GM12878 (cell line): ENCODE measurements around the gene METTL8. TPM values are rescaled to one million over a fixed set of nuclear protein-coding genes. Genes with fewer than 3 reads are reported as not detected.

ENCODE experiments used
- ATAC-seq: fragments of 200-7000 bp; cut with Tn5 transposase; 3 replicates; pipeline ENCODE4 v1.9.1; 2020; ENCODE audit warnings: mild to moderate bottlenecking, moderate library complexity
- BruUV-seq: library from RNA; stranded (reverse); fragments of 400-500 nt; replicated peaks from 2 replicates; lab custom pipeline; 2021; lab: Mats Ljungman, UMichigan
- CTCF ChIA-PET: fragments of 300-600 bp; sonication (Branson Sonifier 250); formaldehyde crosslinking; extraction: SDS; loops from one replicate; lab custom pipeline; 2021; ENCODE audit warnings: inconsistent platforms; lab: Yijun Ruan, JAX
- POLR2A ChIA-PET: fragments of 350-600 bp; formaldehyde crosslinking; extraction: SDS; loops from one replicate; lab custom pipeline; 2021; ENCODE audit warnings: inconsistent platforms; lab: Charles Lee
- RAD21 ChIA-PET: fragments of 300-600 bp; sonication (Branson Sonifier 250); formaldehyde crosslinking; loops from one replicate; lab custom pipeline; 2023; ENCODE audit warnings: antibody characterized with exemption; ENCODE audit not compliant: unreplicated experiment; lab: Charles Lee
- SMC1A ChIA-PET: fragments of 300-600 bp; sonication (Branson Sonifier 250); formaldehyde crosslinking; loops from one replicate; lab custom pipeline; 2023; ENCODE audit not compliant: unreplicated experiment, uncharacterized antibody; lab: Charles Lee
- DNase-seq: peaks from one replicate; pipeline ENCODE4 v3.0.0-alpha.2; 2011; ENCODE audit warnings: low read depth, low spot score
- FAIRE-seq: peaks from 3 replicates; lab custom pipeline; 2011; peaks lifted over from hg19 to GRCh38; lab: Jason Lieb, UNC
- H2AFZ ChIP-seq: 2 replicates; pipeline ENCODE4 v1.6.0; 2011; ENCODE audit warnings: low read depth, low read length, control low read depth; ENCODE audit not compliant: control insufficient read depth
- H3K27ac ChIP-seq: 2 replicates; pipeline ENCODE4 v1.5.1; 2011; ENCODE audit warnings: control low read depth; ENCODE audit not compliant: control insufficient read depth, insufficient read depth
- H3K27me3 ChIP-seq, 2 experiments: replicated peaks in 1 of 2; 2 replicates each; pipeline versions ENCODE4 v1.6.0 to v1.6.1; 2011; ENCODE audit warnings: low read length in 1 of 2; ENCODE audit not compliant: control insufficient read depth in 2 of 2, insufficient read depth in 2 of 2
- H3K36me3 ChIP-seq, 2 experiments: 2 replicates each; pipeline ENCODE4 v1.5.1; 2011; ENCODE audit warnings: low read length in 1 of 2; ENCODE audit not compliant: control insufficient read depth in 2 of 2, insufficient read depth in 2 of 2
- H3K4me1 ChIP-seq: 2 replicates; pipeline ENCODE4 v1.6.1; 2011; ENCODE audit warnings: mild to moderate bottlenecking, low read length, moderate library complexity, mixed read lengths; ENCODE audit not compliant: control insufficient read depth, insufficient read depth
- H3K4me2 ChIP-seq: 2 replicates; pipeline ENCODE4 v1.6.0; 2011; ENCODE audit warnings: control low read depth; ENCODE audit not compliant: control insufficient read depth, insufficient read depth
- H3K4me3 ChIP-seq: fragments of 200-600 bp; sonication (generic); 2 replicates; pipeline ENCODE4 v1.5.1; 2016
- H3K79me2 ChIP-seq: 2 replicates; pipeline ENCODE4 v1.6.0; 2011; ENCODE audit warnings: low read length; ENCODE audit not compliant: control insufficient read depth, insufficient read depth
- H3K9ac ChIP-seq: 2 replicates; pipeline ENCODE4 v1.8.0; 2011; ENCODE audit warnings: low read length, control low read depth, mixed read lengths; ENCODE audit not compliant: control insufficient read depth, insufficient read depth
- H3K9me3 ChIP-seq: replicated peaks from 3 replicates; pipeline ENCODE4 v1.5.1; 2011; ENCODE audit warnings: mild to moderate bottlenecking, low read length; ENCODE audit not compliant: control insufficient read depth, insufficient read depth
- H4K20me1 ChIP-seq: 2 replicates; pipeline ENCODE4 v1.6.0; 2011; ENCODE audit not compliant: control insufficient read depth, insufficient read depth
- BCL11A ChIP-seq: IDR thresholded peaks from 2 replicates; pipeline ENCODE4 v1.6.1; 2011; ENCODE audit warnings: low read depth, low read length
- EED ChIP-seq: sonication (generic); IDR thresholded peaks from 2 replicates; pipeline ENCODE4 v1.6.1; 2016; ENCODE audit warnings: antibody characterized with exemption, low read depth
- IKZF2 ChIP-seq, 2 experiments: fragments of 450-650 bp; IDR thresholded peaks; 2 replicates each; pipeline ENCODE4 v1.6.1; 2017; ENCODE audit warnings: mild to moderate bottlenecking in 2 of 2, moderate library complexity in 2 of 2
- PBX3 ChIP-seq: IDR thresholded peaks from 2 replicates; pipeline ENCODE4 v1.6.1; 2011; ENCODE audit warnings: mild to moderate bottlenecking, low read depth, low read length, moderate library complexity; ENCODE audit not compliant: insufficient replicate concordance
- SREBF2 ChIP-seq: IDR thresholded peaks from 2 replicates; pipeline ENCODE4 v1.6.1; 2012; ENCODE audit warnings: mild to moderate bottlenecking, low read length
- TARDBP ChIP-seq: IDR thresholded peaks from 2 replicates; pipeline ENCODE4 v1.6.1; 2016; ENCODE audit warnings: borderline replicate concordance
- TCF12 ChIP-seq: IDR thresholded peaks from 2 replicates; pipeline ENCODE4 v1.6.1; 2011; ENCODE audit warnings: low read depth, mild to moderate bottlenecking, low read length
- in situ Hi-C: fragments of 300-500 bp; cut with MboI; formaldehyde crosslinking; loops from 9 replicates; pipeline ENCODE4 v1.14.3; 2018; ENCODE audit warnings: mixed read lengths
- intact Hi-C: fragments of 100-400 bp; cut with micrococcal nuclease; formaldehyde crosslinking; loops from one replicate; pipeline ENCODE4 v1.14.2; 2022; ENCODE audit not compliant: unreplicated experiment
- polyA plus RNA-seq, 11 experiments: library from polyadenylated mRNA; depleted of rRNA in 4 of 11; unstranded in 6 of 11; stranded (reverse) in 5 of 11; fragments of >200 nt; fragmentation: Nextera tagmentation in 4 of 11; fragmentation: Illumina TruSeq in 1 of 11; extraction: Ambion mirVana in 4 of 11; extraction: Trizol in 1 of 11; gene quantifications; 1 replicate in 1 of 11; 2 replicates in 10 of 11; pipeline versions ENCODE4 v1.2.1 to v1.2.3, GENCODE V29; 2011 to 2016; ENCODE audit warnings: inconsistent platforms in 2 of 11, missing spikeins in 2 of 11, low read depth in 1 of 11
- total RNA-seq, 4 experiments: library from RNA; depleted of rRNA in 3 of 4; stranded (reverse); fragments of >200 nt in 3 of 4; fragmentation: Illumina TruSeq in 1 of 4; extraction: Trizol in 1 of 4; gene quantifications; 2 replicates each; pipeline versions ENCODE4 v1.2.1 to v1.2.3, GENCODE V29; 2013 to 2021
- TF ChIP-seq, protein P1 (sequence below): IDR thresholded peaks from 2 replicates; pipeline ENCODE4 v1.6.1; 2011; ENCODE audit warnings: low read depth, mild to moderate bottlenecking, low read length, moderate library complexity, borderline replicate concordance; ENCODE audit errors: extremely low read depth
- TF ChIP-seq, protein P2 (sequence below): fragments of 450-650 bp; formaldehyde crosslinking; IDR thresholded peaks from 2 replicates; pipeline ENCODE4 v1.4.0; 2020; ENCODE audit warnings: mild to moderate bottlenecking, moderate library complexity

Gene METTL8
- total and polyA plus RNA-seq, 10 of the 15 experiments (the other 5 are each of a cell fraction or from before 2014, with no cell fraction given) = 30.8 to 96.3 (median 51.5) TPM

- in situ Hi-C loops = no loop called here
- BruUV-seq = no TSS peak
- Histone ChIP-seq H3K27me3 (no peaks in the 10 kb centered on the region), H3K79me2 (peaks cover 84% of the 10 kb centered on the region), H2AFZ (no peak overlapping the region; the same call in 1 of the 2 replicates), H3K9me3 (peaks cover 8% of the 10 kb centered on the region), H3K4me3 (no peak overlapping the region), H4K20me1 (no peaks in the 10 kb centered on the region), H3K9ac (no peak overlapping the region), H3K36me3 (peaks cover 0 to 10% of the 10 kb centered on the region in 2 experiments; a peak in 3 of 4 replicates), H3K4me2 (no peak overlapping the region), H3K4me1 (peaks cover 63% of the 10 kb centered on the region), H3K27ac (peak overlapping the region; percentile 40; the same call in 1 of the 2 replicates)
- intact Hi-C loops = no loop called here
- POLR2A ChIA-PET = interaction anchor here (1.1 to 7.0 kb wide), 11 partner anchors 8 to 252 kb away, joined by 3 to 168 read pairs (median 5); no protein-coding TSS in a partner anchor
- SMC1A ChIA-PET = interaction anchor here (0.8 to 8.3 kb wide), 21 partner anchors 11 to 358 kb away, joined by 3 to 273 read pairs (median 7); partner anchors contain the start of gene METTL8
- CTCF ChIA-PET = interaction anchor here (1.0 to 6.3 kb wide), 15 partner anchors 10 to 438 kb away, joined by 3 to 29 read pairs (median 5); partner anchors contain the start of genes DCAF17 and METTL8
- no peak for DNase-seq
- ATAC-seq = no peak
- RAD21 ChIA-PET = interaction anchor here (0.8 to 7.0 kb wide), 15 partner anchors 10 to 399 kb away, joined by 3 to 208 read pairs (median 5); no protein-coding TSS in a partner anchor
- TF ChIP-seq IKZF2 (IDR thresholded peaks at IDR 0.05) (no peak), TARDBP (no peak), SREBF2 (no peak), TCF12 (no peak), PBX3 (no peak), EED (no peak), BCL11A (no peak)
- TF ChIP-seq, protein P1, sequence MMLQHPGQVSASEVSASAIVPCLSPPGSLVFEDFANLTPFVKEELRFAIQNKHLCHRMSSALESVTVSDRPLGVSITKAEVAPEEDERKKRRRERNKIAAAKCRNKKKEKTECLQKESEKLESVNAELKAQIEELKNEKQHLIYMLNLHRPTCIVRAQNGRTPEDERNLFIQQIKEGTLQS = no peak
- TF ChIP-seq, protein P2, sequence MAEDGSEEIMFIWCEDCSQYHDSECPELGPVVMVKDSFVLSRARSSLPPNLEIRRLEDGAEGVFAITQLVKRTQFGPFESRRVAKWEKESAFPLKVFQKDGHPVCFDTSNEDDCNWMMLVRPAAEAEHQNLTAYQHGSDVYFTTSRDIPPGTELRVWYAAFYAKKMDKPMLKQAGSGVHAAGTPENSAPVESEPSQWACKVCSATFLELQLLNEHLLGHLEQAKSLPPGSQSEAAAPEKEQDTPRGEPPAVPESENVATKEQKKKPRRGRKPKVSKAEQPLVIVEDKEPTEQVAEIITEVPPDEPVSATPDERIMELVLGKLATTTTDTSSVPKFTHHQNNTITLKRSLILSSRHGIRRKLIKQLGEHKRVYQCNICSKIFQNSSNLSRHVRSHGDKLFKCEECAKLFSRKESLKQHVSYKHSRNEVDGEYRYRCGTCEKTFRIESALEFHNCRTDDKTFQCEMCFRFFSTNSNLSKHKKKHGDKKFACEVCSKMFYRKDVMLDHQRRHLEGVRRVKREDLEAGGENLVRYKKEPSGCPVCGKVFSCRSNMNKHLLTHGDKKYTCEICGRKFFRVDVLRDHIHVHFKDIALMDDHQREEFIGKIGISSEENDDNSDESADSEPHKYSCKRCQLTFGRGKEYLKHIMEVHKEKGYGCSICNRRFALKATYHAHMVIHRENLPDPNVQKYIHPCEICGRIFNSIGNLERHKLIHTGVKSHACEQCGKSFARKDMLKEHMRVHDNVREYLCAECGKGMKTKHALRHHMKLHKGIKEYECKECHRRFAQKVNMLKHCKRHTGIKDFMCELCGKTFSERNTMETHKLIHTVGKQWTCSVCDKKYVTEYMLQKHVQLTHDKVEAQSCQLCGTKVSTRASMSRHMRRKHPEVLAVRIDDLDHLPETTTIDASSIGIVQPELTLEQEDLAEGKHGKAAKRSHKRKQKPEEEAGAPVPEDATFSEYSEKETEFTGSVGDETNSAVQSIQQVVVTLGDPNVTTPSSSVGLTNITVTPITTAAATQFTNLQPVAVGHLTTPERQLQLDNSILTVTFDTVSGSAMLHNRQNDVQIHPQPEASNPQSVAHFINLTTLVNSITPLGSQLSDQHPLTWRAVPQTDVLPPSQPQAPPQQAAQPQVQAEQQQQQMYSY (CRISPR knock-in tag) = no peak
- no peak for FAIRE-seq
These were observed 23.2 kb downstream of the METTL8 start for GRCh38 chr2:171410624-171411023.
